Peyer's patch (tissue), 4 donors: Measurements from ENCODE around the gene SOX30.

Experiments used
- CTCF ChIP-seq, 6 experiments: fragments of 450-650 bp in 4 of 6; fragments of 200-600 bp in 2 of 6; sonication (generic) in 1 of 6; IDR thresholded peaks; one replicate each; pipeline ENCODE4 v1.5.1; 2017 to 2019; ENCODE audit warnings: antibody characterized with exemption in 6 of 6, mild to moderate bottlenecking in 3 of 6, moderate library complexity in 1 of 6
- POLR2A ChIP-seq, 2 donors: fragments of 450-650 bp; IDR thresholded peaks; one replicate each; pipeline ENCODE4 v1.5.1; 2017; ENCODE audit warnings: antibody characterized with exemption in 2 of 2, mild to moderate bottlenecking in 2 of 2, moderate library complexity in 2 of 2

DNA sequence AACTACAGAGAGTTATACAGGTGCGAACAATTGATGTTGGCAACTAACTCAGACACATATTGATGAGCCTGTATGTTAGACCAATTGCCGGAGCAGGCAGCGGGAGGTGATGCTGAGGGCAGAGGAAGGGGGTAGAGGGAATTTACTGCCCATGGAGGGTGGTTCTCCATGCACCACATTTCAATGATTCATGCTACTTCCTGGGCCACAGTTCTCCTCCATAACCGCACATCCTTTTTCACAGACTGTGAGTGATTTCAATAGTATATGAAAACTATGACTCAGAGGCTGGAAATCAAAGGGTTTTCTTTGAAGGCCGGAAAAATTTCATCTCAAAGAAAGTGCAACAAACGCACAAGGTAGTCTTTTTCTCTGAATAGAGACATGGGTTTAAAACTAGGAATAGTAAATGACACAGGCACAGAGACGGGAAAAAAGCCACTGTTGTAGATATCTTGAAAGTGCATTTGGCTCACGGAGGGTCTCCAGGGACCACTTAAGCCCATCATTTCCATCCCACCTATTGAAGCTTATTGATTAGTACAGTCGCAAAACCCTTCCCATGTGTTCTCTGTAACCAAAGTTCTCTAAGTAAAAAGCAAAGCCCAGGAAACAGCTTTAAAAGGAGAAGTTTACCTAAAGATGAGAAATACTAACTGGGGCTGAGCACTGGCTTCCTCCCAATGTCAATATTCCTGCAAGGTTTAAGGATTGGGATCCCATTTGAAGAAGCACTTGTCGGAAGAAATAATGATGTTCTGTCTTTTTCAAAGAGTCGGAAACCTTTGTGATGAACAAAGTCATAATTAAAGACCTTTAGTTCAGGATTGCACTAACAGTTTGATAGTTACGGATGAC, 48.7 kb downstream of the SOX30 start:
- TF ChIP-seq CTCF (IDR thresholded peaks at IDR 0.05) = no peak
- no peak for TF ChIP-seq POLR2A (IDR thresholded peaks at IDR 0.05)
